HG03460 (cell line): ENCODE measurements around the gene DYNLT4.
"Not testable (repeated sequence)": the region's sequence is repeated elsewhere in the genome, so short reads cannot be mapped to it uniquely, and the experiment has no call there.

ENCODE experiments used
- ATAC-seq: cut with Tn5 transposase; IDR thresholded peaks from one replicate; pipeline ENCODE4 v1.9.1; 2021; ENCODE audit not compliant: unreplicated experiment

Gene DYNLT4

DNA sequence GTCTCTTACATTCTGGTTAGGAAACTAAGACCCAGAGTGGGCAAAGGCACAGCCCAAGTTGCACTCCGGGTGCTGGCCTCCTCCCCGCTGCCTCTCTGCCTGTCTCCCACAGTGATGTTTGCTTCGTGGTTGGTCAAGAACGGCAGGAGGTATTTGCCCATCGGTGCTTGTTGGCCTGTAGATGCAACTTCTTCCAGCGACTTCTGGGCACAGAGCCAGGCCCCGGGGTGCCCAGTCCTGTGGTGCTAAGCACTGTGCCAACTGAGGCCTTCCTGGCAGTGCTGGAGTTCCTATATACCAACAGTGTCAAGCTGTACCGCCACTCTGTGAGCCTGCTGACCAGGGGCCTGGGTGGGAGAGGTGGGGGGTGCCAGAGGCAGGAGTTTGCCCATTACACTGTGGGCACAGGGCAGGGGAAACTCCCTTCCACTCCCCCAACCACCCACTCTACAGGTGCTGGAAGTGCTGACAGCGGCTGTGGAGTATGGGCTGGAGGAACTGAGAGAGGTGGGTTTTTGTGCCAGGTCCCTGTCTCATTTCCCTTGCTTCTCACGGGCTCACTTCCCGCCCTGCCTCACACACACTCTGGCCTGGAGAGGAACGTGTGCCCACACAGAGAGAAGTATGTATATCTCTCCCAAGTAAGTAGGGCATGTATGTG is 3.1 kb upstream of the DYNLT4 start:
- no peak for ATAC-seq

DNA sequence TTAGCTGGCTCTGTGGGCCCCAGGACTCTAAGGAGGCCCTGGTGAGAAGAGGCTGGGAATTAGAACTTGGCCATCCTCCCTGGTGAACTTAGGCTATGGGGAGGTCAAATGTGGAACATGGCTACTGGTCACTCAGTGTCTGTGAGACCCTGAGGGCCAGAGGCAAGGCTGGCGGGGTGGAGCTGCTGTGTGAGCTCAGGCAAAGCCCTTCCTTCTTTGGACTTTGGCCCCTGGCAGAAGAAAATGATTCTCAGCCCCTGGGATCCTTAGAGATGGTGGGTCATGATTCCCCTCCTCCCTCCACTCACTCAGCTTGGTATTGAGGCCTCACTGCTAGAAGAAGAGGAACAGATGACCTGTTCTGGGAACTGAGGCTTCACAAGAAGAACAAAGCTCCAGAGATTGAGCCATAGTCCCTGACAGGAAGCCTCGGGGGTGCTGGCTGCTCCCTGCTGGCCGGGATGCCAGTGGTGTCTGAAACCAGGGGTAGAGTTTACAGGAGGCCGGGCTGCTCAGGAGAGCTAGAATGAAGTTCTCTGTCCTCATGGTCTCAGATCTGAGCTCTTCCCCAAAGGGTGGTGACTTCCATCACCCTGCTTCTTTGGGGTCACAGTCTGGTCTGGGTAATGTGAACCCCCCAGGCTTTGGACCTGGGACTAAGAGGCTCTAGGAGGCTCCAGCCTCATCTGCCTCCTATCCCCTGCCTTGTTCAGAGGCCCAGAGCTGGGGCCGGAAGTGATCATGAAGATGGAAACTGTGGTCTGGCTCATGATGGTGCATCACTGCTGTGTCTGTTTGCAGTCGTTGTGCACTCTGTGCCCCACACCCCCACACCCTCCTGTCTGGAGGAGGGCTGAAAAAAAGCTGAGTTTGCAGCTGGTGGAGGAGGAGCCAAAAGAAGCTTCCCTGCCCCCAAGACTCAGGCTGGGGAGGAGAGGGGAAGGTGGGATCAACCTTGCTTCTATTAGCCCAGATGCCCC is 2.1 kb upstream of the DYNLT4 start:
- ATAC-seq: peak; percentile 49

DNA sequence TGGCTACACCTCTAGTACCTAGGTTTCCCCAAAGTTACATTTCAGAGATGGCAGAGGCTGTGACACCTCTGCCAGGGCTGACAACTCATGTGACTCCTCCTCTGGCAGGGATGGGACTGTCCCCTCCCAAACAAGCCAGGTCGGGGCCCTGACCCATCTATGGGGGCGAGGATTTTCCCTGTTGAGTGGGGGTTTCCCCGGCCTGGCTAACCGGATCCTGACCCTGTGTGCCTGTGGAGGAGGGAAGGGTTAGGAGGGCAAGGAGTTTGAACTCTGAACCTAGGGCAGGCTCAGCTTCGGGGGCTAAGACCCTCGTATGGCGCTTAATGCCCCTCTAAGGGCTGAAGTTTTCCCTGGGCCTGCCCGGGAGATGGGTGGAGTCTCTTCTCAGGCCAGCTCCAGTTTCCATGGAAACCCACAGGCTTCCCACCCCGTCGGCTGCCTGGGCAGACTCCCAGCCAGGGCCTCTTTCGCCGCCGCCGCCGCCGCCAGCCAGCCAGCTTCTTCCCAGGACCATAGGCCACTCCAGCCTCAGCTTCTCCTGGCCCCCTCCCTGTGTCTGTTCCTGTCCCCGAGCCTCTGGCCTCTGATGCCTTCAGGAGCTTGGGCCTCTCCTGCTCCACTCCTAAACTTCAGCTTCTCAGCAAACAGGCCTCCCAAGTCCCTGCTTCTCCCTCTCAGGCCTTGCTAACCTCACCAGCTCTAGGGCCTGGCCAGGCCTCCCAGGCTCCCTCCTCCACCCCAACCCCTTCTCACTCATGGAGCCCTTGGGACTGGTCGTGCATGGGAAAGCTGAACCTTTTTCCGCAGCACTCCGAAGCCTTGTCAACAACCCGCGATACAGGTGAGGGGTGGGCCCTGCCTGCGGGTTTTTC is 1.1 kb upstream of the DYNLT4 start, which contains the start of gene BTBD19:
Gene BTBD19, plus strand, starts transcription at position 461 of the 875 bp plus-strand sequence. Its CDS starts 298 bp downstream, at position 759.
- ATAC-seq: no peak

DNA sequence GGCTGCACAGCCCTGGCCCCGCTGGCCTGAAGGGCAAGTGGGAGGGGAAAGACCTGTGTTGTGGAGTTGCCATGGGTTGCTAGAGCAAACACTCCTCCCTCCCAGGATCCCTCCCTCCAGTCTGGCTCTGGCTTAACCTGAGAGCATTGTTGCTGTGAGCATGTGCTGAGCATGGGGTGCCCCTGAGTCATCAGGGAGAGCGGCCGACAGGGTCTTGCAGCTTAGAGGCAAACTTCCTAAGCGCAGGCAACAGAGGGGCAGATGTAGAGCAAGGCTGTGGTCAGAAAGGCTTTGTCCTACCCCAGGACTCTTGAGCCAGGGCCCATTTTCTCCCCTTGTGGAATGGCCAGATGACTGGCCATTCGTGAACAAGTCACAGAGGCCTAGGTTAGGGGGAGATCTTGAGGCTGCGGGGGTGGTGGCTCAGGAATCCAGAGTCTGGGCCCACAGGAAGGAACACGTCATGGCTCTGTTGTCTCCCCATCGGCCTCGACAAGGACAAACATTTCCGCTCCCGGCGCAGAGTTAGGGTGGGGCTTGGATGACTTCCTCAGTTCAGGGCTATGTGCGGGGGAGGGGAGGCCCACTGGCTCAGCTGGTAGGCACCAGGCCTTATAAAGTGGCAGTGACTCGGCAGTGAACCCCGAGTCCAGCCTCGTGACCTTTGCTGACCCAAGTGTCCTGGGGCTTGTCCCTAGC is 362 bp upstream of the DYNLT4 start:
- no peak for ATAC-seq

DNA sequence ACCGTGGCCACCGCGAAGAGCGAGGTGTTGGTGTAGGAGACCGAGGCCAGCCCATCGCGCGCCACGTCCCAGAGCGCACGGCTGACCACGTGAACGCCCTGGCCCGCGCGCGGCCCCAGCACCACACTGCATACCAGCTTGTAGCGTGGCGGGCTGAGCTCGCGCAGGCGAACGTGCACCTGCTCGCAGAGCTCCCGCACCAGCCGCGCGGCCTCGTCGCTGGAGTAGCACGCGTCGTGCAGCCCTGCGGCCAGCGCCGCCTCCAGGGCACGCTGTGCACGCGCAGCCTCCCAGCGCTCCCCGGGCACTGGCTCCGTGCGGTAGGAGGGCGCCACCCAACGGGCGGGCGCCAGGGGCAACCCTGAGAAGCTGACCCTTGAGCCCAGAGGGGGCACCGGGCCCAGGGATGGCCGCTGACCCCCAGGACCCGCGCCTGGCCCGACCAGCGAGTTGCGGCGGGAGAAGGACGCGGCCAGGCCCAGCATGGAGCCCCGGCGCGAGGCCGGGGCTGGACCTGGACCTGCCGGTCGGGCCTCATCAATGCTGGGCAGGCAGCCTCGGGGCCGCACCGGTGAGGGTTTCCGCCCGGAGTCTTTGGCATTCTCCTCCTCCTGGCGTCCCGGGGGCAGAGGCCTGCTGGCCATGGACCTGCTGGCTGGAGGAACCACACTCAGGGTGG is 987 bp downstream of the DYNLT4 start:
- no peak for ATAC-seq

DNA sequence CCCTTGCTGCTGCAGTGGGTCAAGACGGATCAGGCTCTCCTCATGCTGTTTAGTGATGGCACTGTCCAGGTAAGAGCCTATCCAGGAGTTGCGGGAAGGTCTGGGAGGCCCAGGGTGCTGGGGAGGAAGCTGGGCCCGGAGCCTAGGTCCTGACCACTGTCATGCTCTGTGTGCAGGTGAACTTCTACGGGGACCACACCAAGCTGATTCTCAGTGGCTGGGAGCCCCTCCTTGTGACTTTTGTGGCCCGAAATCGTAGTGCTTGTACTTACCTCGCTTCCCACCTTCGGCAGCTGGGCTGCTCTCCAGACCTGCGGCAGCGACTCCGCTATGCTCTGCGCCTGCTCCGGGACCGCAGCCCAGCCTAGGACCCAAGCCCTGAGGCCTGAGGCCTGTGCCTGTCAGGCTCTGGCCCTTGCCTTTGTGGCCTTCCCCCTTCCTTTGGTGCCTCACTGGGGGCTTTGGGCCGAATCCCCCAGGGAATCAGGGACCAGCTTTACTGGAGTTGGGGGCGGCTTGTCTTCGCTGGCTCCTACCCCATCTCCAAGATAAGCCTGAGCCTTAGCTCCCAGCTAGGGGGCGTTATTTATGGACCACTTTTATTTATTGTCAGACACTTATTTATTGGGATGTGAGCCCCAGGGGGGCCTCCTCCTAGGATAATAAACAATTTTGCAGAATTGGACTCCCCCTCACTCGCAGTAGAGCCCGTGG is 1.7 kb downstream of the DYNLT4 start:
- no peak for ATAC-seq

DNA sequence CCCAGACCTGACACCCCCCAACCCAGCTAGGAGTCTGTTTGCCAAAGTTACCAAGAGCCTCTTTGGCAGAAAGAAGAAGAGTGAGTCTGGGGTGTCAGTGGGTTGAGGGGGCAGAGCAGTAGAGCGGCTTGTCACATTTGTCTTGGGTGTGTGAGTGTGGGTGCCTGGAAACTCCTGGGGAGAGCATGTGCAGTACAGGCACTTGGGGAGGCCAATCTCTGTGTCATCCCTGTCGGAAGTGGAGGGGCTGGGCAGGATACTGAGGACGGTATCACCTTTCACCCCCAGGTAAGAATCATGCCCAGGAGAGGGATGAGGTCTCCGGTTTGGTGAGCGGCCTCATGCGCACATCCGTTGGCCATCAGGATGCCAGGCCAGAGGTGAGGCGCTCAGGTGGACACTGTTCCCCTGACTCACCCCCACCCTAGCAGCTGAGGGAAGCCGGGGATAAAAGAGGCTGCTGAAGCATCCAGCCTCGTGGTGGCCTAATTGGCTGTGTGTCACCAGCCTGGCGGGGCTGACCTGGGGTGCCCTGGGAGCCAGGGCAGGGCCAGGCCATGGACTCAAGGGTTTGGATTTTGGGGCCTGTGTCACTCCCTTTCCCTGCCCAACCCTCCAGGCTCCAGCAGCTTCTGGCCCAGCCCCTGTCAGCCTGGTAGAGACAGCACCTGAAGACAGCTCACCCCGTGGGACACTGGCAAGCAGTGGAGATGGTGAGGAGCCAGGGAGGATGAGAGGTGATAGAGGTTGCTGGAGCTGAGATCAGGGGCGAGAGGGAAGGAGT is 3.6 kb downstream of the DYNLT4 start:
- ATAC-seq: no peak

DNA sequence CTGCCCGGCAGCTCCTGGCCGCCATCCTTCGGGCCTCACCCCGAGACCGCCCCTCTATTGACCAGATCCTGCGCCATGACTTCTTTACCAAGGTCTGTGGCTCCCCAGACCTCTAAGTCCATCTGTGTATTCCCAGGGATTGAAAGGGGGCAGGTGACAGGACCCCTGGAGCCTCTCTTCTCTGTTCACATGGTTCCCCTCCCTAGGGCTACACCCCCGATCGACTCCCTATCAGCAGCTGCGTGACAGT is 4.2 kb downstream of the DYNLT4 start:
- no peak for ATAC-seq

DNA sequence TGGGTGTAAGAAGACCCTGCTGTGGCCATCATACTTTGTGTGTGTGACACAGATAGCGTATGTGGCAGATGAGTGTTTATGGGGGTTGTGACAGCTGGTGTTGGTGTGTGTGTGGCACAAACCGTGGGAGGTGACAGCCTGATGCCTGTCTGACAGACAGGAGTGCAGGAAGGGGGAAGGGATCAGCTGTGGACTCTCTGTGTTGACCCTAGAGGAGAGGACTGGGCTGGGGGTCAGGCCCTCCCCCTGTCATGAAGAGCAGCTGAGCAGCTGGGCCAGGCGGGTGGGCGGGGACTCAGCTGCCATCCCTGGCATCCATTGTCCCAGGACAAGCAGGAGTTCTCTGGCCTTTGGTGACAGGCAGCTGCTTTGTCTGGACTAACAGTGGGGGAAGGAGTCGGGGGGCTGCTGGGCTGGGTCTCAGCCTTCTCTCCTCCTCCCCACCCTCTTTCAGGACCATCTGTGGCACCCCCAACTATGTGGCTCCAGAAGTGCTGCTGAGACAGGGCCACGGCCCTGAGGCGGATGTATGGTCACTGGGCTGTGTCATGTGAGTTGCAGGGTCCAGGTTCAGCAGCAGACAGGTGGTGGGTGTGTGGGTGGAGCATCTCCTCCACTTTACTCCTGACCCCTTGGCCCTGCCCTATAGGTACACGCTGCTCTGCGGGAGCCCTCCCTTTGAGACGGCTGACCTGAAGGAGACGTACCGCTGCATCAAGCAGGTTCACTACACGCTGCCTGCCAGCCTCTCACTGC is 4.7 kb downstream of the DYNLT4 start:
- no peak for ATAC-seq

DNA sequence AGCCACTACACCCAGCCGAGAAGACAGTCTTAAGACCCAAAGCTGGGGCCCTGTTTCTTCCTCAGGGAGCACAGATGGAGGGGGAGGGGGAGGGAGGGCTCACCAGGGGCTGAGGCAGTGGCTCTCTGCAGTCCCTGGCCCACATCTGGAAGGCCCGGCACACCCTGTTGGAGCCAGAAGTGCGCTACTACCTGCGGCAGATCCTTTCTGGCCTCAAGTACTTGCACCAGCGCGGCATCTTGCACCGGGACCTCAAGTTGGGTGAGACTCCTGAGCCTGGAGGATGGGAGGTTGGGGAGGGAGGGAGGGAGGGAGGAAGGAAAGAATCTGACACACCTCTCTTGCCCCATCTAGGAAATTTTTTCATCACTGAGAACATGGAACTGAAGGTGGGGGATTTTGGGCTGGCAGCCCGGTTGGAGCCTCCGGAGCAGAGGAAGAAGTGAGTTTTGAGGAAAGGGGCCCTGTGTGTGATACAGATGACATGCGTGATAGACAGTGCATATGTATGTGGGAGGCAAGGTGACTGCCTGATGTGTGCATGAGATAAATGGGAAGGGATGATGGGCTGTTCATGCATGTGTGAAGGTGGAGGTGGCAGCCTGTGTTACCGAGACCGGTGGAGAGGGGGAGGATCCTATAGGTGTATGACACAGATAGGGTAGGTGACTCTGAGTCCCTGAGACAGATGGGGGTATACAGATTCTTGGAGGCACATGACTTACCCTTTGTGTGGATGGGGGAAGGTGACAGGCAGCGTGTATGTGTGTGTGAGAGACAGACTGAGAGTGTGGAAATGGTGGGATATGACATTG is 5.5 kb downstream of the DYNLT4 start:
- ATAC-seq: no peak

DNA sequence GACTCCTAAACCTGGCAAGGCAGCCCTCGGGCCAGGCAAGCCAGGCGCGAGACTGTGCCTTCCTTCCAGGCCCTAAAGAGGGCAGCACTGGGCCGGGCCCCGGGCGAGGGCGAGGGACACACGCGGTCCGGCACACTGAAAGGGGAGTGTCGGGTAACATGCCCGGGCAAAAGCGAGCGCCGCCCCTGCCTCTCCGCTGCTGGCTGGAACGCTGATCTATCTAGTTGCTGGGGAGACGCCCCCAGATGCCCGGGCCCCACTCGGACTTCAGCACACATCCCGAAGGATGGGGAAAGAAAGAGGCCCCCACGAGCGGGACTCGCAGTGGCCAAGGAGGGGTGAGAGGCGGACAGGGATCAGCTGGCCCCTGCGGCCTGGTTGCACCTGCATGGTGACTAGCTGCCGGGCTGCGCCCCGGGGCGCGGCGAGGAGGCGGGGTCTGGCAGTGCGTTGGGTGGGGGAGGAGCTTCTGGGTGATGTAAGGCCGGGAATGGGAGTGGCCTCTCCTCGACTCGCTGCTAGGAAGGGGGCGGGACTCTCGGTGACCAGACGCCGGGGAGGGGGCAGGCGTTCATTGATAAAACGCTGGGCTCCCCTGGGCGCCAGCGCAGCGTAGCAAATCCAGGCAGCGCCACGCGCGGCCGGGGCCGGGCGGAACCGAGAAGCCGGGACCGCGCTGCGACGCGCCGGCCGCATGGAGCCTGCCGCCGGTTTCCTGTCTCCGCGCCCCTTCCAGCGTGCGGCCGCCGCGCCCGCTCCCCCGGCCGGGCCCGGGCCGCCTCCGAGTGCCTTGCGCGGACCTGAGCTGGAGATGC is 7.2 kb downstream of the DYNLT4 start, which contains the start of gene PLK3:
Gene PLK3, plus strand, starts transcription at position 608 of the 815 bp plus-strand sequence. Its CDS starts 87 bp downstream, at position 695.
- peak; percentile 85 for ATAC-seq

DNA sequence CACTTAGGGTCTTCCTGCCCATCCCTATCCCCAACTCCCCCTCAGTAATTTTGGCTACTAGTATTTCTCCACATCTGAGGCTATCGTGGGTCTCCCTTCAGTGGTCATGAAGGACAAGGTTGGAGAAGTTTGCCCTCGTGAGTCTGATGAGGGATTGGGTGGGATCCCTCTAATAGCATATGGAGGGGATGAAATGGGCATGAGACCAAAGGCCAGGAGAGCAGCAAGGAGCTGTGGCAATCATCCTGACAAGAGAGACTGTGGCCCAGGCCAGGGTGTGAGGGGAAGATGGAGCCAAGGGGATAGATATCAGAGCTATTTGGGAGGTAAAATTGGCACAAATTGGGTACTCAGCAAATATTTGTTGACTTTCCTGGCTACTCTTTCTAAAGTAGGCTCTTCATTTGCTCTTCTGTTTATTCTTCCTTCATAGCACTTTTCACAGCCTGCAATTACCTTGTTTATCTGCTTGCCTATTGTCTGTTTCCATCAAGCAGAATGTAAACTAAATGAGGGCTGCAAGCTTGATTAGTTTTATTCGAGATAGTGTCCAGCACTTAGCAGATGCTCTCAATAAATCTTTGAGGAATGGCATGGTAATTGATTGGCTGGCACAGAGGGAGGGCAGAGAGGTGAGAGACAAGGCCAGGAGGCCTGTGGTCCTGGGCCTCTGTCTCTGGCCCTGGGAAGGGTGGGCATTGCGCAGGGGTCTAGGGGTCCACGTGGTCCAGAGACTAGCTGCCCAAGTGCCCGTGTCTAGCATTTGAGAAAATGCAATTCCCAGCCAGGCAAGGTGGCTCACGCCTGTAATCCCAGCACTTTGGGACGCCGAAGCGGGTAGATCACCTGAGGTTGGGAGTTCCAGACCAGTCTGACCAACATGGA is 8.4 kb downstream of the DYNLT4 start:
- ATAC-seq: no peak

DNA sequence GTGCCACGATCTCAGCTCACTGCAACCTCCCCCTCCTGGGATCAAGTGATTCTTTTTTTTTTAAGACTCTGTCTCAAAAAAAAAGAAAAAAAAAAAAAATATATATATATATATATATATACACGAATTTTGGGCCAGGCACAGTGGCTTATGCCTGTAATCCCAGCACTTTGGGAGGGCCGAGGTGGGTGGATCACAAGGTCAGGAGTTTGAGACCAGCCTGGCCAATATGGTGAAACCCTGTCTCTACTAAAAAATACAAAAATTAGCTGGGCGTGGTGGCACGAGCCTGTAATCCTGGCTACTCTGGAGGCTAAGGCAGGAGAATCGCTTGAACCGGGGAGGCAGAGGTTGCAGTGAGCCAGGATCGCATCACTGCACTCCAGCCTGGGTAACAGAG is 9.3 kb downstream of the DYNLT4 start:
- not testable (repeated sequence) for ATAC-seq

DNA sequence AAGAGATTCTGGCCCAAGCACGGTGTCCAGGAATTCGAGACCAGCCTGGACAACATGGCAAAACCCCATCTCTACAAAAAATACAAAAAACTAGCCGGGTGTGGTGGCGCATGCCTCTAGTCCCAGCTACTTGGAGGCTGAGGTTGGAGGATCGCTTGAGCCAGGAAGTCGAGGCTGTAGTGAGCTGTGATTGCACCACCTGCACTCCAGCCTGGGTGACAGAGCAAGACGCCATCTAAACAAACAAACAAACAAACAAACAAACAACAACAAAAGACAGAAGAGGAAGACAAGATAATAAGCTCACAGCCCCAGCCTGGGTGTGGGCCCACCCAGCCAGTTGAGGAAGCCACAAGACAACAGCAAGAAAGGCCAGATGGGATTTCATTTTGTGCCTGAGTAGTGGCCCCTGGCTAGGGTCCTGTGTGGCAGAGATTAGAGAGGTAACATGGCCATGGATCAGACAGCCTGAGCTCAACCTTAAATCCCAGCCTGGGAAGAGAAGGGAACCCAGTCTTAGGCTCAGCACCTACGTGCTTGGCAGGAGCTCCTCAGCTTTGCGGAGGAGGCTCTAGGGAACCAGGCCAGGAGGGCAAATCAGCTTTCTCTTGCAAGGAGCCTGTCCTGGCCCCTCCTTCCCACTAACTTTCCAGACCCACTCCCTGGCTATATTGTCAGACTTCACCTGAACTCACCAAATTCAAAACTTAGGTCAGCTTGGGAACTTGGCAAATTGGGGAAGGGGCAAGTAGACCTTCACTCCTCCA is 14.2 kb downstream of the DYNLT4 start:
- ATAC-seq: no peak
